ENCODE measurements around the gene EFHC1.

GRCh38 chr6:52564856-52565255 is 144.7 kb downstream of the EFHC1 start:
- TF ChIP-seq CTCF (IDR thresholded peaks at IDR 0.05; ENCODE audit: low read depth, low read length, poor library complexity, severe bottlenecking) (no peak), EZH2phosphoT487 (IDR thresholded peaks at IDR 0.05; ENCODE audit: borderline replicate concordance, low read length) (no peak)

All from DOHH2 (cell line).